Activated CD8-positive, alpha-beta T cell treated with anti-CD3 and anti-CD28 coated beads for 36 hours (primary cell): Measurements from ENCODE around the gene COL8A2. TPM values are rescaled to one million over a fixed set of nuclear protein-coding genes. Genes with fewer than 3 reads are reported as not detected.

ENCODE experiments used
- ATAC-seq: fragments of 200-7000 bp; cut with Tn5 transposase; one replicate; pipeline ENCODE4 v1.10.0; 2021; ENCODE audit warnings: mild to moderate bottlenecking, moderate library complexity
- CTCF ChIA-PET: fragments of 350-600 bp; sonication (Branson Sonifier 250); formaldehyde crosslinking; loops from one replicate; lab custom pipeline; 2021; ENCODE audit warnings: antibody characterized with exemption; lab: Charles Lee
- POLR2A ChIA-PET: fragments of 350-600 bp; sonication (Branson Sonifier 250); formaldehyde crosslinking; loops from one replicate; lab custom pipeline; 2021; ENCODE audit warnings: antibody characterized with exemption; lab: Charles Lee
- DNase-seq: peaks from one replicate; pipeline ENCODE4 v3.0.0-alpha.2; 2020
- H3K27ac Mint-ChIP-seq: one replicate; pipeline ENCODE4 v1.8.0; 2021; ENCODE audit warnings: mild to moderate bottlenecking, mixed read lengths
- H3K27me3 Mint-ChIP-seq: one replicate; pipeline ENCODE4 v1.8.0; 2021; ENCODE audit warnings: mixed read lengths
- H3K36me3 Mint-ChIP-seq: one replicate; pipeline ENCODE4 v1.8.0; 2021; ENCODE audit warnings: low read depth, mixed read lengths
- H3K4me1 Mint-ChIP-seq: one replicate; pipeline ENCODE4 v1.8.0; 2021; ENCODE audit warnings: low read depth, mixed read lengths
- H3K4me3 Mint-ChIP-seq: one replicate; pipeline ENCODE4 v1.8.0; 2021; ENCODE audit warnings: mild to moderate bottlenecking, moderate library complexity, mixed read lengths
- H3K9me3 Mint-ChIP-seq: one replicate; pipeline ENCODE4 v1.8.0; 2021; ENCODE audit warnings: mixed read lengths
- CTCF ChIP-seq: fragments of 200-600 bp; IDR thresholded peaks from one replicate; pipeline ENCODE4 v1.8.0; 2022; ENCODE audit warnings: antibody characterized with exemption, mild to moderate bottlenecking
- intact Hi-C: fragments of 100-400 bp; cut with micrococcal nuclease; formaldehyde crosslinking; loops from one replicate; pipeline ENCODE4 v1.10.0; 2022
- total RNA-seq, 2 experiments: library from RNA; stranded (reverse); gene quantifications; one replicate each; pipeline ENCODE4 v1.2.3, GENCODE V29; 2021

The COL8A2 gene
- total RNA-seq, 2 experiments from 2014 or later: 0.83 to 0.85 TPM

- Mint-ChIP-seq H3K27ac (peak overlapping the region; percentile 42), H3K36me3 (peaks cover 39% of the 10 kb centered on the region), H3K27me3 (no peaks in the 10 kb centered on the region), H3K4me1 (peaks cover 21% of the 10 kb centered on the region), H3K4me3 (no peak overlapping the region), H3K9me3 (no peaks in the 10 kb centered on the region)
- intact Hi-C loops: no loop called here
- DNase-seq (no peak), ATAC-seq (no peak)
- no peak for TF ChIP-seq CTCF
- POLR2A ChIA-PET: interaction anchor here (0.6 to 2.8 kb wide), 5 partner anchors 8 to 24 kb away, joined by 3 to 13 read pairs (median 7); no protein-coding TSS in a partner anchor
- CTCF ChIA-PET: interaction anchor here (1.2 to 3.0 kb wide), 4 partner anchors 17 to 130 kb away, joined by 3 to 15 read pairs (median 7); partner anchors contain the start of genes ADPRS and TRAPPC3
Observed at GRCh38 chr1:36170643-36171412, 45.8 kb upstream of the COL8A2 start.

- H3K27ac Mint-ChIP-seq: peak overlapping the region; percentile 59
- H3K36me3 Mint-ChIP-seq: peaks cover 34% of the 10 kb centered on the region
- peaks cover 31% of the 10 kb centered on the region for H3K4me1 Mint-ChIP-seq
- no peak overlapping the region for H3K4me3 Mint-ChIP-seq
- ChIA-PET POLR2A (interaction anchor here (0.6 to 1.8 kb wide), 2 partner anchors 11 to 54 kb away, joined by 3 to 4 read pairs; no protein-coding TSS in a partner anchor), CTCF (interaction anchor here (0.8 to 3.0 kb wide), 3 partner anchors 8 to 20 kb away, joined by 3 to 15 read pairs (median 11); partner anchors contain the start of gene TRAPPC3)
- H3K9me3 Mint-ChIP-seq: no peaks in the 10 kb centered on the region
- intact Hi-C loops: no loop called here
- TF ChIP-seq CTCF: no peak
- DNase-seq (no peak), ATAC-seq (no peak)
- H3K27me3 Mint-ChIP-seq: no peaks in the 10 kb centered on the region
Observed at GRCh38 chr1:36168514-36168913, 43.5 kb upstream of the COL8A2 start.

GRCh38 chr1:36166938-36167905 is 42.2 kb upstream of the COL8A2 start:
- no peak overlapping the region for H3K4me3 Mint-ChIP-seq
- H3K36me3 Mint-ChIP-seq: peaks cover 30% of the 10 kb centered on the region
- TF ChIP-seq CTCF: no peak
- ChIA-PET CTCF (interaction anchor here (1.7 kb wide), 2 partner anchors 17 to 20 kb away, joined by 4 to 5 read pairs; no protein-coding TSS in a partner anchor), POLR2A (interaction anchor here (1.0 to 1.8 kb wide), 3 partner anchors 12 to 20 kb away, joined by 3 to 4 read pairs (median 3); no protein-coding TSS in a partner anchor)
- no peaks in the 10 kb centered on the region for H3K9me3 Mint-ChIP-seq
- no peaks in the 10 kb centered on the region for H3K27me3 Mint-ChIP-seq
- DNase-seq (no peak), ATAC-seq (no peak)
- peaks cover 41% of the 10 kb centered on the region for H3K4me1 Mint-ChIP-seq
- H3K27ac Mint-ChIP-seq: peak overlapping the region; percentile 28
- intact Hi-C loops: no loop called here

- peaks cover 32% of the 10 kb centered on the region for H3K36me3 Mint-ChIP-seq
- TF ChIP-seq CTCF: no peak
- H3K9me3 Mint-ChIP-seq: no peaks in the 10 kb centered on the region
- DNase-seq (no peak), ATAC-seq (no peak)
- POLR2A ChIA-PET: interaction anchor here (0.7 to 1.1 kb wide), 3 partner anchors 17 to 459 kb away, joined by 3 read pairs; no protein-coding TSS in a partner anchor
- intact Hi-C loops: no loop called here
- H3K27ac Mint-ChIP-seq: peak overlapping the region; percentile 65
- no peak overlapping the region for H3K4me3 Mint-ChIP-seq
- H3K27me3 Mint-ChIP-seq: no peaks in the 10 kb centered on the region
- H3K4me1 Mint-ChIP-seq: peaks cover 50% of the 10 kb centered on the region
- CTCF ChIA-PET: interaction anchor here (1.7 to 7.5 kb wide), 3 partner anchors 16 to 22 kb away, joined by 4 to 95 read pairs (median 22); partner anchors contain the start of gene TRAPPC3
Observed at GRCh38 chr1:36166136-36166535, 41.1 kb upstream of the COL8A2 start.
